ENCODE measurements around the gene MYO1G.

DNA sequence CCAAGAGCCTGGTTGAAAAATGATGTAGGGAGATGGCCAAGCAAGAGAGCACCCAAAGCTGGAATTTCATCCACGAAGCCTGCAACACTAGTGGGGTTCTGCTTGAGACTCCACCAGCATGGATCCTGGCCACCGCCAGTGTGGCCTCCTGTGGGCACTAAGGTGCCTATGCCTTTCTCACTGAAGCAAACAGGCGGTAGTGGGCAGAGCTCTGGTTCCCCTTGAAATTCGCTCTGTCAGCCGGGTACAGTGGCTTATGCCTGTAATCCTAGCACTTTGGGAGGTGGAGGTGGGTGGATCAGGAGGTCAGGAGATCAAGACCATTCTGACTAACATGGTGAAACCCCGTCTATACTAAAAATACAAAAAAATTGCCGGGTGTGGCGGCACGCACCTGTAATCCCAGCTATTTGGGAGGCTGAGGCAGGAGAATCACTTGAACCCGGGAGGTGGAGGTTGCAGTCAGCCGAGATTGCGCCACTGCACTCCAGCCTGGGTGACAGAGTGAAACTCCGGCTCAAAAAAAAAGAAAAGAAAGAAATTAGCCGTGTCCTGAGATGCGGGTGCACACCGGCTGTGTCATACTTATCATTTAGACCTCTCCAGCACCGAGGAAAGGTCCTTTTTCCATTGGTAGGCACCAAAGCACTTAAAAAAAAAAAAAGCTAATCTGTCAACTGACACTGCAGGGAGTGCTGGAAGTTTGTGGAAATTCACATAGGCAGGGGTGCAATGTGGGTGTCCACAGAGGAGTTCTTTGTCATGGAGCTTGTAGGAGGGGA is 49.5 kb upstream of the MYO1G start:
- TF ChIP-seq TAF1 (conservative IDR thresholded peaks at IDR 0.05) (no peak), EGR1 (IDR thresholded peaks at IDR 0.05; ENCODE audit: low read depth in 2 of 2) (no peak), CTCF (IDR thresholded peaks at IDR 0.05; ENCODE audit: low read depth, low read length, missing input control) (no peak), RXRA (IDR thresholded peaks at IDR 0.05) (no peak), JUND (IDR thresholded peaks at IDR 0.05) (no peak), RAD21 (IDR thresholded peaks at IDR 0.05) (no peak), FOXA2 (IDR thresholded peaks at IDR 0.05) (no peak), MAX (IDR thresholded peaks at IDR 0.05) (no peak)
- TF ChIP-seq, protein P1, sequence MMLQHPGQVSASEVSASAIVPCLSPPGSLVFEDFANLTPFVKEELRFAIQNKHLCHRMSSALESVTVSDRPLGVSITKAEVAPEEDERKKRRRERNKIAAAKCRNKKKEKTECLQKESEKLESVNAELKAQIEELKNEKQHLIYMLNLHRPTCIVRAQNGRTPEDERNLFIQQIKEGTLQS (IDR thresholded peaks at IDR 0.05): no peak
- TF ChIP-seq, protein P2, sequence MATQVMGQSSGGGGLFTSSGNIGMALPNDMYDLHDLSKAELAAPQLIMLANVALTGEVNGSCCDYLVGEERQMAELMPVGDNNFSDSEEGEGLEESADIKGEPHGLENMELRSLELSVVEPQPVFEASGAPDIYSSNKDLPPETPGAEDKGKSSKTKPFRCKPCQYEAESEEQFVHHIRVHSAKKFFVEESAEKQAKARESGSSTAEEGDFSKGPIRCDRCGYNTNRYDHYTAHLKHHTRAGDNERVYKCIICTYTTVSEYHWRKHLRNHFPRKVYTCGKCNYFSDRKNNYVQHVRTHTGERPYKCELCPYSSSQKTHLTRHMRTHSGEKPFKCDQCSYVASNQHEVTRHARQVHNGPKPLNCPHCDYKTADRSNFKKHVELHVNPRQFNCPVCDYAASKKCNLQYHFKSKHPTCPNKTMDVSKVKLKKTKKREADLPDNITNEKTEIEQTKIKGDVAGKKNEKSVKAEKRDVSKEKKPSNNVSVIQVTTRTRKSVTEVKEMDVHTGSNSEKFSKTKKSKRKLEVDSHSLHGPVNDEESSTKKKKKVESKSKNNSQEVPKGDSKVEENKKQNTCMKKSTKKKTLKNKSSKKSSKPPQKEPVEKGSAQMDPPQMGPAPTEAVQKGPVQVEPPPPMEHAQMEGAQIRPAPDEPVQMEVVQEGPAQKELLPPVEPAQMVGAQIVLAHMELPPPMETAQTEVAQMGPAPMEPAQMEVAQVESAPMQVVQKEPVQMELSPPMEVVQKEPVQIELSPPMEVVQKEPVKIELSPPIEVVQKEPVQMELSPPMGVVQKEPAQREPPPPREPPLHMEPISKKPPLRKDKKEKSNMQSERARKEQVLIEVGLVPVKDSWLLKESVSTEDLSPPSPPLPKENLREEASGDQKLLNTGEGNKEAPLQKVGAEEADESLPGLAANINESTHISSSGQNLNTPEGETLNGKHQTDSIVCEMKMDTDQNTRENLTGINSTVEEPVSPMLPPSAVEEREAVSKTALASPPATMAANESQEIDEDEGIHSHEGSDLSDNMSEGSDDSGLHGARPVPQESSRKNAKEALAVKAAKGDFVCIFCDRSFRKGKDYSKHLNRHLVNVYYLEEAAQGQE (IDR thresholded peaks at IDR 0.05): no peak
- TF ChIP-seq, protein P3, sequence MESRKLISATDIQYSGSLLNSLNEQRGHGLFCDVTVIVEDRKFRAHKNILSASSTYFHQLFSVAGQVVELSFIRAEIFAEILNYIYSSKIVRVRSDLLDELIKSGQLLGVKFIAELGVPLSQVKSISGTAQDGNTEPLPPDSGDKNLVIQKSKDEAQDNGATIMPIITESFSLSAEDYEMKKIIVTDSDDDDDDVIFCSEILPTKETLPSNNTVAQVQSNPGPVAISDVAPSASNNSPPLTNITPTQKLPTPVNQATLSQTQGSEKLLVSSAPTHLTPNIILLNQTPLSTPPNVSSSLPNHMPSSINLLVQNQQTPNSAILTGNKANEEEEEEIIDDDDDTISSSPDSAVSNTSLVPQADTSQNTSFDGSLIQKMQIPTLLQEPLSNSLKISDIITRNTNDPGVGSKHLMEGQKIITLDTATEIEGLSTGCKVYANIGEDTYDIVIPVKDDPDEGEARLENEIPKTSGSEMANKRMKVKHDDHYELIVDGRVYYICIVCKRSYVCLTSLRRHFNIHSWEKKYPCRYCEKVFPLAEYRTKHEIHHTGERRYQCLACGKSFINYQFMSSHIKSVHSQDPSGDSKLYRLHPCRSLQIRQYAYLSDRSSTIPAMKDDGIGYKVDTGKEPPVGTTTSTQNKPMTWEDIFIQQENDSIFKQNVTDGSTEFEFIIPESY (IDR thresholded peaks at IDR 0.05): no peak

All from liver (tissue), 3 donors.